ENCODE measurements around the gene HYAL3.

DNA sequence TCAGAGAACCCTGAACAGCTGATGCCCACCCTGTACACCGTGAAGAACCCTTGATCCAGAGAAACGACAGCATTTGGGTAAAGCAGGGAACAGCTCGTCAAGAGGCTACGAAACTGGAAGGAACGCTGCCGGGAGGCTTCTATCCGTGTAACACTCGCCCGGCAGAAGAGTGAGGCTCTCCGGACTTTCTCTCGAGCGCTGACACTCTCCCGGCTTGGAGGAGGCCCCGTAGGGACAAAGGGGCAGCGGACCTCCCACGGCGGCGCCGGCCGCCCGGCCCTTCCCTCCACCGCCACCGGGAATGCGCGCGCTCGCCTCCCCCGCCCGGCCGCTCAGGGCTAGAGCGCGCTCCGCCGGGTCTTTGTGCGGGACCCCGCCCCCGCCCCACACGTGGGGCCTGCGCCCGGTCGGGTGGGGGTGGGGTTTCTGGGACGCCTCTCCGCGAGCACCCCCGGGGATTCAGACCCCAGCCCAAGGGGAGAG, 21.7 kb upstream of the HYAL3 start:
- TF ChIP-seq POLR2AphosphoS5 (IDR thresholded peaks at IDR 0.05), result peak; percentile 39
- TF ChIP-seq, protein P1, sequence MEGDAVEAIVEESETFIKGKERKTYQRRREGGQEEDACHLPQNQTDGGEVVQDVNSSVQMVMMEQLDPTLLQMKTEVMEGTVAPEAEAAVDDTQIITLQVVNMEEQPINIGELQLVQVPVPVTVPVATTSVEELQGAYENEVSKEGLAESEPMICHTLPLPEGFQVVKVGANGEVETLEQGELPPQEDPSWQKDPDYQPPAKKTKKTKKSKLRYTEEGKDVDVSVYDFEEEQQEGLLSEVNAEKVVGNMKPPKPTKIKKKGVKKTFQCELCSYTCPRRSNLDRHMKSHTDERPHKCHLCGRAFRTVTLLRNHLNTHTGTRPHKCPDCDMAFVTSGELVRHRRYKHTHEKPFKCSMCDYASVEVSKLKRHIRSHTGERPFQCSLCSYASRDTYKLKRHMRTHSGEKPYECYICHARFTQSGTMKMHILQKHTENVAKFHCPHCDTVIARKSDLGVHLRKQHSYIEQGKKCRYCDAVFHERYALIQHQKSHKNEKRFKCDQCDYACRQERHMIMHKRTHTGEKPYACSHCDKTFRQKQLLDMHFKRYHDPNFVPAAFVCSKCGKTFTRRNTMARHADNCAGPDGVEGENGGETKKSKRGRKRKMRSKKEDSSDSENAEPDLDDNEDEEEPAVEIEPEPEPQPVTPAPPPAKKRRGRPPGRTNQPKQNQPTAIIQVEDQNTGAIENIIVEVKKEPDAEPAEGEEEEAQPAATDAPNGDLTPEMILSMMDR (IDR thresholded peaks at IDR 0.05), result peak in 1 of 4 experiments; percentile 22

Data from gastroesophageal sphincter (tissue), 3 donors.